Upper lobe of right lung (tissue), 1 donor: Measurements from ENCODE around the gene ZMYM4. TPM values are rescaled to one million over a fixed set of nuclear protein-coding genes. Genes with fewer than 3 reads are reported as not detected.
"Not testable (repeated sequence)": the region's sequence is repeated elsewhere in the genome, so short reads cannot be mapped to it uniquely, and the experiment has no call there.

ENCODE experiments used
- ATAC-seq: fragments of 200-7000 bp; cut with Tn5 transposase; one replicate; pipeline ENCODE4 v1.9.1; 2020; ENCODE audit warnings: mild to moderate bottlenecking, moderate library complexity
- DNase-seq: peaks from one replicate; pipeline ENCODE4 v3.0.0-alpha.2; 2020
- H3K27ac ChIP-seq: fragments of 200-600 bp; one replicate; pipeline ENCODE4 v1.8.0; 2022
- H3K27me3 ChIP-seq: fragments of 200-600 bp; one replicate; pipeline ENCODE4 v1.8.0; 2022; ENCODE audit warnings: mild to moderate bottlenecking
- H3K36me3 ChIP-seq: fragments of 200-600 bp; one replicate; pipeline ENCODE4 v1.8.0; 2022
- H3K4me1 ChIP-seq: fragments of 200-600 bp; one replicate; pipeline ENCODE4 v1.8.0; 2022
- H3K4me3 ChIP-seq: fragments of 200-600 bp; one replicate; pipeline ENCODE4 v1.8.0; 2022; ENCODE audit warnings: mild to moderate bottlenecking
- H3K9me3 ChIP-seq: fragments of 200-600 bp; one replicate; pipeline ENCODE4 v1.8.0; 2022
- intact Hi-C: fragments of 100-400 bp; cut with DNase I; formaldehyde crosslinking; loops from one replicate; pipeline ENCODE4 v1.11.0; 2022
- total RNA-seq: library from RNA; stranded (reverse); fragmentation: NEBNext Ultra II Directional; extraction: Animal tissue kit (Norgen Biotek cat#: 25700); gene quantifications from one replicate; pipeline ENCODE4 v1.2.1, GENCODE V29; 2021
- TF ChIP-seq, protein P1 (sequence below): fragments of 200-600 bp; IDR thresholded peaks from one replicate; pipeline ENCODE4 v1.8.0; 2022; ENCODE audit warnings: antibody characterized with exemption
- donor health status: DM: no; HTN: yes; CAD: no; lungs with severe emphysema.

ZMYM4 gene
- total RNA-seq, 1 donor from 2014 or later: 48.1 TPM

DNA sequence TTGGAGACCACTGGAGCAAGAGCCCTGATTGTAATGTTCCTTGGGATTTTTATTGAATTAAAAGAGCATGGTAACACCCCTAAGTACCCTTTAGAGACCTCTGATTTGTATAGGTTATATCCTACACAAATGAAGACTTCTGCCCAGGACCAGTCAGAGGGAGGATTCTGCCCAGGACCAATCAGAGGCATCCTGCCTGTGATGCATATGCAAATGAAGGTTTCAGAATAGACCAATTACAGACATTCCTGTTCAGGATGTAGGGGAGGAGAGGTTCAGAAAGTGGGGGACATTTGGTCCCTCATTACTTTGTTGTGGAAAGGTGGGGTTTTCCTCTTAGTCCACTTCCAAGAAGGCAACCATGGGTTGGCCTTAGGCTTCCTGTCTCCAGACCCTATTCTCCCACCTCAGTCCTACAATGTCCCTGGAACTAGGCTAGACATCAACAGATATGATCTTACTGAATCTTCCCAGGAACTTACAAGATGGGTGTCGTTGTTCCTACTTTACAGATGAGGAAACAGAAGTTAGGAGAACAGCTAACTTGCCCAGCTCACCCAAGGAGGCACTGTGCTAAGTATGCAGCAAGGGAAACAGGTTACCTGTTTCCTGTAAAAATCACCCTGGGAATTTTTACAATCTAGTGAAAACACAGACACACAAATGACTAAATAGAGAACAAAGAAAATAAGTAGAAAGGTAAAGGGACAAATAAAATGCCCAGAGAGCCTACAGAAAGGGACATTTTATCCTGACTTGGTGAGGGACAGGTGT, 38.7 kb upstream of the ZMYM4 start:
- no peak for DNase-seq
- H3K27ac ChIP-seq: no peak overlapping the region
- H3K9me3 ChIP-seq: no peaks in the 10 kb centered on the region
- H3K4me3 ChIP-seq: no peak overlapping the region
- intact Hi-C loops: no loop called here
- TF ChIP-seq, protein P1, sequence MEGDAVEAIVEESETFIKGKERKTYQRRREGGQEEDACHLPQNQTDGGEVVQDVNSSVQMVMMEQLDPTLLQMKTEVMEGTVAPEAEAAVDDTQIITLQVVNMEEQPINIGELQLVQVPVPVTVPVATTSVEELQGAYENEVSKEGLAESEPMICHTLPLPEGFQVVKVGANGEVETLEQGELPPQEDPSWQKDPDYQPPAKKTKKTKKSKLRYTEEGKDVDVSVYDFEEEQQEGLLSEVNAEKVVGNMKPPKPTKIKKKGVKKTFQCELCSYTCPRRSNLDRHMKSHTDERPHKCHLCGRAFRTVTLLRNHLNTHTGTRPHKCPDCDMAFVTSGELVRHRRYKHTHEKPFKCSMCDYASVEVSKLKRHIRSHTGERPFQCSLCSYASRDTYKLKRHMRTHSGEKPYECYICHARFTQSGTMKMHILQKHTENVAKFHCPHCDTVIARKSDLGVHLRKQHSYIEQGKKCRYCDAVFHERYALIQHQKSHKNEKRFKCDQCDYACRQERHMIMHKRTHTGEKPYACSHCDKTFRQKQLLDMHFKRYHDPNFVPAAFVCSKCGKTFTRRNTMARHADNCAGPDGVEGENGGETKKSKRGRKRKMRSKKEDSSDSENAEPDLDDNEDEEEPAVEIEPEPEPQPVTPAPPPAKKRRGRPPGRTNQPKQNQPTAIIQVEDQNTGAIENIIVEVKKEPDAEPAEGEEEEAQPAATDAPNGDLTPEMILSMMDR: no peak
- no peaks in the 10 kb centered on the region for H3K27me3 ChIP-seq
- no peak for ATAC-seq
- no peaks in the 10 kb centered on the region for H3K36me3 ChIP-seq
- H3K4me1 ChIP-seq: no peaks in the 10 kb centered on the region

DNA sequence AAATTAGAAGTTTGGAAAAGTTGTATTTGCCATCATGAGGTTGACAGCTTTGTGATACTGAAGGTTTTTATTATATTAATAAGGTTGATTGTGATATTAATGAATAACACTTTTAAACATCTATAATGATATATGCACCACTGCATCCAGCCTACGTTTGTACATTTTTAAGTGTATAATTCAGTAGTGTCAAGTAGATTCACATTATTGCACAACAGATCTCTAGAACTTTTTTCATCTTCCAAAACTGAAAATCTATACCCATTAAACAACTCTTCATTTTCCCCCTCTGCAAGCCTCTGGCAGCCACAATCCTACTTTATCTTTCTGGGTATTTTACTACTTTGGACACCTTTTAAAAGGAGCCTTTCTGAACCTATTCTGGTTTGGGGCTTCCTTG, 37.2 kb upstream of the ZMYM4 start:
- TF ChIP-seq, protein P1: no peak
- intact Hi-C loops: no loop called here
- Histone ChIP-seq H3K27ac (no peak overlapping the region), H3K27me3 (no peaks in the 10 kb centered on the region), H3K4me1 (no peaks in the 10 kb centered on the region), H3K36me3 (no peaks in the 10 kb centered on the region), H3K9me3 (no peaks in the 10 kb centered on the region), H3K4me3 (no peak overlapping the region)
- no peak for ATAC-seq
- DNase-seq: no peak

DNA sequence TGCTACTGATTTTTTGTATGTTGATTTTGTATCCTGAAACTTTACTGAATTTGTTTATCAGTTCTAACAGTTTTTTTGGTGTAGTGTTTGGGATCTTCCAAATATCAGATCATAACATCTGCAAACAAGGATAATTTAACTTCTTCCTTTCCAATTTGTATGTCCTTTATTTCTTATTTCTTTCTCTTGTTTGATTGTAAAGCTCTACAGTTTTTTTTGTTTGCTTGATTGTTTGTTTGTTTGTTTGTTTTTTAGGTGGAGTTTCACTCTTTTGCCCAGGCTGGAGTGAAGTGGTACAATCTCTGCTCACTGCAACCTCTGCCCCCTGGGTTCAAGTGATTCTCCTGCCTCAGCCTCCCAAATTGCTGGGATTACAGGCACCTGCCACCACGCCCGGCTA, 31.7 kb upstream of the ZMYM4 start:
- H3K36me3 ChIP-seq, H3K4me1 ChIP-seq, H3K9me3 ChIP-seq, intact Hi-C loops, H3K27ac ChIP-seq, H3K27me3 ChIP-seq, ATAC-seq, DNase-seq, H3K4me3 ChIP-seq: not testable (repeated sequence)

DNA sequence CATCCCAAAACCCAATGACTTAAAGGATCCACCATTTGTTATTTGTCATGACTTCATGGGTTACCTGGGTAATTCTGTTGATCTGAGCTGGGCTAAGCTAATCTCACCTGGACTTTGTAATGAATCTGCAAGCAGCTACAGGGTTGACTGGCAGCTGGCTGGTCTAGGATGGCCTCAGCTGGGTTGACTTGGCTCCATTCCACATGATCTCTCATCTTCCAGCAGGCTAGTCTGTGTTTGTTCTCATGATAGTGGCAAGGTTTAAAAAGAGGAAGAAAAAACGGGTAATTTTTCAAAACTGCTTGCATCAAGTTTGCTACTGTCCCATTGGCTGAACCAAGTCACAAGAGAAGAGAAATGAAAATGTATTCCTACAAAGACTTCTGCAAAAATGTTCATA, 24.8 kb upstream of the ZMYM4 start:
- DNase-seq: no peak
- intact Hi-C loops: no loop called here
- Histone ChIP-seq H3K4me1 (no peaks in the 10 kb centered on the region), H3K27ac (no peak overlapping the region), H3K27me3 (no peaks in the 10 kb centered on the region), H3K9me3 (no peaks in the 10 kb centered on the region), H3K4me3 (no peak overlapping the region), H3K36me3 (no peaks in the 10 kb centered on the region)
- peak; percentile 49 for ATAC-seq
- TF ChIP-seq, protein P1: no peak

DNA sequence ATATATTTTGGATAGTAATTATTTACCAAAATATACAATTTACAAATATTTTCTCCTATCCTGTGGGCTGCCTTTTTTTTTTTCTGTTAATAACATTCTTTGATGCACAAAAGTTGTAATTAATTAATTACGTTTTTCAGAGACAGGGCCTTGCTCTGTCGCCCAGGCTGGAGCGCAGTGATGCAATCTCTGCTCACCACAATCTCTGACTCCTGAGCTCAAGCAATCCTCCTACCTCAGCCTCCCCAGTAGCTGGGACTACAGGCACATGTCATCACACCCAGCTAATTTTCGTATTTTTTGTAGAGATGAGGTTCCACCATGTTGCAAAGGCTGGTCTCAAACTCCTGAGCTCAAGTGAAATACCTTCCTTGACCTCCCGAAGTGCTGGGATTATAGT, 21.3 kb upstream of the ZMYM4 start:
- DNase-seq (no peak), ATAC-seq (no peak)
- intact Hi-C loops: no loop called here
- Histone ChIP-seq H3K36me3 (no peaks in the 10 kb centered on the region), H3K4me3 (no peak overlapping the region), H3K27ac (no peak overlapping the region), H3K4me1 (no peaks in the 10 kb centered on the region), H3K9me3 (no peaks in the 10 kb centered on the region), H3K27me3 (no peaks in the 10 kb centered on the region)
- TF ChIP-seq, protein P1: no peak

DNA sequence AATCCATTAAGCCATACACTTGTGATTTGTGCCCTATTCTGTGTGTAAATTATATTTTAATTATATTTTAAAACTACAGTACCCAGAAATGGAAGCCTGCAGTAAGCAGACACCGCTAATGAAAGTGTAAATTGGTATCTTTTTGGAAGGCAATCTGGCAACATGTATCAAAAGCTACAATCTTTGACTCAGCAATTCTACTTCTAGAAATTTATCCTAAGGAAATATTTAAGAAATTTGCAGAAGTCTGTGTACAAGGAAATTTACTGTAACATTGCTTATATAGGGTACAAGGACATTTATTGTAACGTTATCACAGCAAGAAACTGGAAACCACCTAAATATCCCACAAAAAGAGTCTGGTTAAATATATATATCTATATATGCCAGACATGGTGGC, 14.6 kb upstream of the ZMYM4 start:
- no peak overlapping the region for H3K4me3 ChIP-seq
- ATAC-seq (no peak), DNase-seq (no peak)
- intact Hi-C loops: no loop called here
- no peaks in the 10 kb centered on the region for H3K27me3 ChIP-seq
- no peaks in the 10 kb centered on the region for H3K9me3 ChIP-seq
- no peak overlapping the region for H3K27ac ChIP-seq
- H3K36me3 ChIP-seq: no peaks in the 10 kb centered on the region
- no peaks in the 10 kb centered on the region for H3K4me1 ChIP-seq
- TF ChIP-seq, protein P1: no peak
